Mammary epithelial cell (primary cell): ENCODE measurements around the gene C17orf67.

ENCODE experiments used
- CTCF ChIP-seq, 2 donors: IDR thresholded peaks in 1 of 2; conservative IDR thresholded peaks in 1 of 2; 2 replicates each; pipeline ENCODE4 v1.5.1; 2011 to 2012; ENCODE audit warnings: inconsistent platforms in 2 of 2, low read length in 2 of 2, mild to moderate bottlenecking in 2 of 2, control low read depth in 1 of 2, low read depth in 1 of 2; ENCODE audit not compliant: insufficient read depth in 1 of 2; ENCODE audit errors: extremely low read depth in 1 of 2
- EZH2 ChIP-seq: IDR thresholded peaks from 2 replicates; pipeline ENCODE4 v1.6.1; 2012; ENCODE audit warnings: low read length, inconsistent platforms, borderline replicate concordance

- TF ChIP-seq CTCF (conservative IDR thresholded peaks at IDR 0.05 in 1 of 2, IDR thresholded peaks at IDR 0.05 in 1 of 2; ENCODE audit: extremely low read depth in 1 of 2, insufficient read depth in 1 of 2, low read depth in 1 of 2, low read length in 2 of 2) (no peak), EZH2 (no peak)
Measured at GRCh38 chr17:56831369-56832095, 2.2 kb downstream of the C17orf67 start.
